IPS-NIHi7 (cell line): ENCODE data around the gene SH3RF3.

Experiments used
- DNase-seq: peaks from one replicate; pipeline ENCODE4 v3.0.0; 2012; ENCODE audit warnings: mixed read lengths; ENCODE audit errors: extremely low spot score

Gene SH3RF3

GRCh38 chr2:109434351-109434750, 305.3 kb downstream of the SH3RF3 start:
- DNase-seq = no peak

GRCh38 chr2:109435066-109435690, 306.2 kb downstream of the SH3RF3 start:
- no peak for DNase-seq

GRCh38 chr2:109435901-109436598, 307.0 kb downstream of the SH3RF3 start:
- DNase-seq = no peak

DNA sequence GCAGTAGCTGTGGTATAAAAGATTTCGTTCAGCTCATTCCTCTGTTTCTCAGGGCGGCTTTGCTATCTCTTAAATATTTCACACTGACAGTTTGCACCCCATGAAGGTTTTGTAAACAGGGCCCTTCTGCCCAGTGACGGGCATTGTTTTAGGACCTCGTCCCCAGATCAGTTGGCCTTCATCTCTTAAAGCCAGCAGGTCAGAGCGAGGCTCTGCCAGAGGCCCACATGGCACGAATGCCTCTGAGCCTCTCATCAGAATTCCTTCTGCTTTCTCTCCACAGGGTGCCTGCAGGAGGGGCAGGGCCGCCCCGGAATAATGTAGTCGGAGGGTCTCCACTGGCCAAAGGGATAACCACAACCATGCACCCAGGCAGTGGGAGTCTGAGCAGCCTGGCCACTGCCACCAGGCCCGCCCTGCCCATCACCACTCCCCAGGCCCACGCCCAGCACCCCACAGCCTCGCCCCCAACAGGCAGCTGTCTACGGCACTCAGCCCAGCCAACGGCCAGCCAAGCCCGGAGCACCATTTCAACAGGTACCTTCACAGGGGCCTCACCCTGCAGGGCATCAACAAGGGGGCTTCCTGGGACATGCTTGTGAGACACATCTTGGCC, 307.7 kb downstream of the SH3RF3 start:
- DNase-seq = no peak

GRCh38 chr2:109437325-109438090, 308.5 kb downstream of the SH3RF3 start:
- DNase-seq = no peak

DNA sequence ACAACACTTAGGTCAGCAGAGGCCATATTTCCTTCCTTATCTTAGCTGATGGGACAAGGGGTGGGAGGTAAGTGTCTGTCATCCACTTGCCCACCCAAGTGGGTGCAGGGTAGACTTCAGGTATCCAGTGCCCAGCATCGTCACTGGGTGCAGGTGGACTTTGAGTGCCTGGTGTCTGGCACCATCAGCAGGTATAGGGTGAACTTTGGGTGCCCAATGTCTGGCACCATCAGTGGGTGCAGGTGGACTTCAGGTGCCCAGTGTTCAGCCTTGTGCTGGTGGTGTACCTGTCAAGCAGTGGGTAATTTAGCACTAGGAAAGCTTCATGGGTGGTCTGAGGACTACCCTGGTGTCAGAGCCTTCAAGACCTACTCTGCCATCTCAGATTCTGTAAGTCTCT, 309.1 kb downstream of the SH3RF3 start:
- DNase-seq = no peak

DNA sequence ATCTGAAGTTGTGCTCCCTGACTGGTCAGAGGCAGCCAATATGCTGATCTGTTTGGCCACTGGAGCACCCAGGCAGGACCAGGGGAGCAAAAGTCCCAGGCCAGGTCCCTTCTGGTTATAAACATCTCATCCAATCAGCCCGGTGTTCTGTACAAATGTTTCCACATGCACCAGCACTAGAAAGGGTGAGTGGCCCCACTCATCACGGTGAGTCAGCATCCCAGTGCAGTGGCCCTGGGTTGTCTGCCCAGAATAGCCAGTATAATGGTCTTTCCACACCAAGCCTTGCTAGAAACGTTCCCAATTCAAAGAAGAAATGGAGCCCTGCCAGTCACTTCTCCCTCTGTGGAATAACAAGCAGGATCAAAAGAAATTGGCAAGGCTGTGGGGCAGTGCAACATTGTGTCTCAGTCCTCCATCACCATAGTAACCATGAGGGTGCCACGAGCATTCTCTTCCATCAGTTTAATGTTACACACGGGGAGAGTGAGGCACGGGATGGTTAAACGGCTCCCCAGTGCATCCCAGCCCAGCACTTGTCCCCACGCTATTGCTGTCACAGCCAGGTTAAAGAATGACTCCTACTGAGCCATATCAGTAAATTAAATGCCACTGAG, 309.9 kb downstream of the SH3RF3 start:
- no peak for DNase-seq

DNA sequence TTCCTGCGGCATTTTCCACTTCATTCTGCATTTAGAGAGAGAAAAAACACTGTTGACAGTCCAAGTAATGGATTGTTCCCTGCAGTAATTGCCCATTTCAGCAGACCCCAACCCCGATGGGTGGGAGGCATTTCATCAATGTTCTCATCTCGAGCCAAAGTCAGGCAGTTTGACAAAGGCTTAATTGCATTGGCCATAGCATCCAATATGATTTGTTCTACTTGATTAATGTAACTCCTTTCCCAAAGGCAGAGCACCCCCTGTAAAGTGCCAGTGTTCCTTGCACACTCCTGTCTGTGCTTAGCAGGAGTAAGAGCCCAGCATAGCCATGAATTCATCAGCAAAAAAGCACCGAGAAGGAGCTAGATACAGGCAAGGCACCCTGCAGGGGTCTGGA, 310.4 kb downstream of the SH3RF3 start:
- DNase-seq = no peak

DNA sequence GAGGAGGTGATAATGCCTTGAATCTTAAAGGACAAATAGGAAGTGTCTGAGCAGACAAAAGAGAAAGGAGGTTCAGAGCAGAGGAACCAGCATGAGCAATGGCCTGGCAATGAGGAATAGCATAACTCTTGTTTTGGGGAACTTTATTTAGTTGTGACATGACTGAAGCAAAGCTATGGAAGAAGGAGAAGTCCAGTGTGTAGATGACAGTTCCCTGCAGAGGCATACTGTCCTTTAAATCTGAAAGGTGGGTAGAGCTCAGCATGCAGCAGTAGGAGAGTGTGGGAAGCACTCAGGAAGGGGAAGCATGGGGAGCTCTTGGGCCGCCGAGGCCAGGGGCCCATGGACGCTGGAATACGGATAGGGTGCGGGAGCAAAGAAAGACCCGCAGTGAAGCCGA, 311.0 kb downstream of the SH3RF3 start:
- no peak for DNase-seq

- DNase-seq = no peak
Measured at GRCh38 chr2:109440499-109441156, 311.6 kb downstream of the SH3RF3 start.

DNA sequence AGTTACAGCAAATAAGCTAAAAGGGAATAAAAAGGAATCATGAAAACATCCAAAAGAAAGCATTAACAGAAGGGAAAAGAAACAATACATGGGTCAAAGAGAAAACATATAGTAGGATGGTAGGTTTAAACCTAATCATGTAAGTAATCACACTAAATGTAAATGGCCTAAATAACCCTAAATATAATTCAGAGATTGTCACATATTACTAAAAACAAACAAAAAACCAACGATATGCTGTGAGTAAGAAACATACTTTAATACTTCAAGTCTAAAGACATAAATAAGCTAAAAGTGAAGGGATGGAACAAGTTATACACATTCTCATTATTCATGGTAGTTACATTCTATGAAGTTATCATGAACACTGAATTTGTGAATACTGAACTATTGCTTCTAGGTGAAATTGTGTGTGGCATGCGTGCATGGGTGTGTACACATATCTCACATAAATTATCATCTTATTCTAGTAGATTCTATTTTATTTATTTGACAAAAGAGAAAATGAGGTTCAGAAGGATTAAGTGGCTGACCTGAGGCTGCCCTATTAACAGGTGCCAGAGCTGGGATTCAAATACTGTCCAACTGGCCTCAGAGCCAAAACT, 313.8 kb downstream of the SH3RF3 start:
- no peak for DNase-seq

GRCh38 chr2:109444916-109445315, 315.9 kb downstream of the SH3RF3 start:
- no peak for DNase-seq

DNA sequence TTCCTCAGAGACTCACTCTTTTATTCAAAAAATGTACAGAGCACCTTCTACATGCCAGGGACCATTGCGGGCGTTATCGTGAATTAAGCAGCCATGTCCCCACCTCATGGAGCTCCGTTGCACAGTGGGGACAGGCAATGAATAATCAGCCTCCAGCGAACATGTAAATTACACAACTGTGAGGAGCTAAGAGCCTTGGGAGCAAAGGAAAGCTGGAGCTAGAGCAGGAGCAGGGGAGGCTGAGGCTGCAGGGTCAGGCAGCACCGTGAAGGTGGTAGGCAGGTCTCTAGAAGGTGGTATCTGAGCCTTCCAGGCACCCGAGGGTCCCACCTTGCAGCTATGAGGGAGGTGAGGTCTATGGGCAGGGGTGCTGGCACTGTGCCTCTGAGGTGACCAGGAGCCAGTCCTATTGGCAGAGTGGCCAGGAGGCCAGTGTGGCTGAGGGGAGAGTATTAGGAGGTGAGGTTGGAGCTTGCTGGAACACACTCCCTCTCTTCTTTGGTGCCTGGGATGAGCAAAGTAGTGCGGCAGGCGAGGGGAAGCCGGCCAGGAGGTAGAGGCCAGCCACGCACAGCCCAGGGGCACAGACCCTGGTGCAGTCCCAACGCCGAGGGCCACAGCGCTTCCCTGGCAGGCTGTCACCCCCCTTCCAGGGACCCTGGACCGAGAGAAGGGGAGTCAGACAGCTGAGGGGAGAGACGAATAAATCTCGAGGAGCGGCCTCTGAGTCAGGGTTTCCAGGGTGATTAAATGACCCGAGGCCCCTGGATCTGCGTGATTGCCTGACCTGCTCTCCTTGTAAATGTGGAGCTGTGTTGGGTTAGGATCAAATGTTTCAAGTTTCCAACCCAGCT, 317.5 kb downstream of the SH3RF3 start:
- no peak for DNase-seq

DNA sequence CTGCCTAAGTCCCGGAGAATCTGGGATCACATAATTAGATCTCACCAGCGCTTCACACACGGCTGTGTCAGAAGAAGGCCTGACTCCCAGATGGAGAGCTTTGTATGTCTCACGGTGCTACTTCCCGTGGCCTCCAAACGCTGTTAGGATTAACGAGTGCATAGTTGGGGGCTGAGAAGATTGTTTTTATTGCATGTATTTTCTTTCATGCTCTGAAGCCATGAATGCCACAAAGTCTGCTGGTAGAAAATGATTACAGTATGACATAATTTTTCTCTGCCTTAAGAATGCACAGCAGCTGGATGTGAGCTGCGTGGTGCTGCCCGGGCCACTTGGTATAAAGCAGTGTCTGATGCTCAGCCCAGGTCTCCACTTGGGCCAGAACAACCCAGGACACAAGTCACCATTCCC, 318.3 kb downstream of the SH3RF3 start:
- no peak for DNase-seq

DNA sequence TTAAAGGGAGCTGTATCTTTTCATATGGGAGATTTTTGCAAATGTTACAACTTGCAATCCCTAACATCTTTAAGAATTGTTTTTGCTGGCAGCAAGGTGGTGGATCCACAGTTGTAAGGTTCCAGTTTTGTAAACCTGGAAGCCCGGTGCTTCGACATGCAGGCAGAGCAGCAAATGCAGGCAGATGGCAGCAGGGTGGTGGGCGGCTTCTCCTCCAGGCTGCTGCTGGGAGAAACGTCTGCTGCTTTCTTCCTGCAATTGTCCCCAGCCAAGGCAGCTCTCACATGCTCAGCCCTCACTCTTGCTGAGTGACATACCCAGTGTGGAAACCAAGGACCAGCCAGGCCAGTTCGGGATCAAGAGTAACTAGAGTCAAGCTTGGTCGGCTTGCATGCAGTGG, 318.8 kb downstream of the SH3RF3 start:
- no peak for DNase-seq

GRCh38 chr2:109448207-109448606, 319.2 kb downstream of the SH3RF3 start:
- DNase-seq = no peak

DNA sequence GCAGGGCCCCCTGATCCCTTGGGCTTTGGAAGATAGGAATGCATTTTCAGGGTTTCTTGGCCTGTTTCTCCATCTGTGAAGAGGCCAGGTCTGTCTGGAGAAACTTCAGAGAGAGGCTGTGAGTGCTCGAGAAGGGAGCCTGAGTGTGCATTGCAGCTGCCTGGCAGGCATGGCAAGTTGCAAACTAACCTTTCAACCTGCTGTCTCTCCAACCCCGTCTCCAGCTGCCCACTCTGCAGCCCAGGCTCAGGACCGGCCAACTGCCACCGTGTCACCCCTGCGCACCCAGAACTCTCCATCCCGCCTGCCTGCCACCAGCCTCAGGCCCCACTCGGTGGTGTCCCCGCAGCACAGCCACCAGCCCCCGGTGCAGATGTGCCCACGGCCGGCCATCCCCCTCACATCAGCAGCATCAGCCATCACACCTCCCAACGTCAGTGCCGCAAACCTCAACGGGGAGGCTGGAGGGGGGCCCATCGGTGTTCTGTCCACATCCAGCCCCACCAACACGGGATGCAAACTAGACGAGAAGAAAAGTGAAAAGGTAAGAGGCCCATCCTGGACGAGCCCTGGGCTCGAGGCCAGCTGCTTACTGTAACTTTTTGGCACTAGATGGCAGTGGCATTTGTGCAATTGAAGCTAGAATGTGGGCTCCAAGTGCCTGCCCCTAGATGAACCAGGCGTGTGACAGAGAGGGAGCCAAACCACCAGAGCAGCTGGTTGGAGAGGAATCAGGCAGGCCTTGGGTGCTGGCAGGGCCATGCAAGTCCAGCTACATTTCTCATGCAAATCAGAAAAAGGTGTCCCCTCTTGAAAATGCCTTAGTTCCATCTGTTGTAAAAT, 320.2 kb downstream of the SH3RF3 start:
- no peak for DNase-seq

DNA sequence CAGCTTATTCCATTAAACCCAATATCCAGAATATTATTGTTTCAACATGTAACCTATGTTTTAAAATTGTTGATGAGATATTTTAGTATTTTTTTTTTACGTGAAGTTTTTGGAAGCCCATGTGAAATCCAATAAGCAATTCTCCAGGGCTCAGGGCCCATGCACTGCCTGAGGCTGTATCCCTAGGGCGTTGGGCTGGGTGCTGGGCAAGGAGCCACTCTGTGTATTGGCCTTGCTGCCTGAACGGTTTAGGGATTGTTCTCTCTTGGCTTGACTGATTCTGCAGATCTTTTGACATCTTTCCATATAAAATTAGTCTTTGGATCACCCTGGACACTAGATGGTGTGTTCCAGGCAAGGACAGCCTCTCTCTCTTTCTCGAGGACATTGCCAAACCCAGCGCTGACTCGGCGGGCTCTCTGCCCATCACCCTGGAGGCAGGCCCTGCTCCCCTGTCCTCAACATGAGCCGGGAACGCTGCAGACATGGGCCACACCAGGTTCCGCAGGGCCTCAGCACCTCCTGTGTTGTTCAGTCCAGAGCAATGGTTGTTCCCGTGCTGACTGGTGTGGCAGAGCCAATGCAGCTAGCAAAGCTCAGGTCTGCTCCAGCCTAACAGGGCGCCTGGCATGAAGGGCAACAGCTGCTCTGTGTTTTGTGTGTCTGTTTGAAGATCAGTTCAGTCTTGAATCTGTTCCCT, 321.7 kb downstream of the SH3RF3 start:
- no peak for DNase-seq

DNA sequence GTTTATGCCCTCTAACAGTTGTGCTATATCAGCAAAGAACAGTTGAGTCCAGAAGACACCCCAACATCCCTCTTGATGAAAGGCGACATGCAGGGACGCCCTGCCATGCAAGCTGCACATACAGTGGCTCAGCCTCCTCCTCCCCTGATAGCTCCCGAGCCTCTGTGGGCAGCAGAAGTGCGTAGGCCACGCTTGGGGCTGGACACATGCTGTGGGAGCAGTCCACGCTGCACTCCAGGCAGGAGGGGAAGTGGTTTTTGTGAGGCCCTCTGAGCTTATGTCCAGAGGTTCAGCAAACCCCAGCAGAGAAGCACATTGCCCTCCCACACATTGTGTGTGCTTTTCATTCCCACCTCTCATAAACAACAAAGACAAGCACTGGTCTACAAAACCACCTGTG, 322.7 kb downstream of the SH3RF3 start:
- no peak for DNase-seq
